ENCODE measurements around the gene PIGZ. TPM values are rescaled to one million over a fixed set of nuclear protein-coding genes. Genes with fewer than 3 reads are reported as not detected.

The PIGZ gene
- total and polyA plus RNA-seq, 4 donors = 0.99 to 2.4 (median 1.6) TPM

- no peak for DNase-seq (ENCODE audit: low spot score)
Measured at GRCh38 chr3:196994056-196994455, 25.4 kb upstream of the PIGZ start.

More at GRCh38 chr3:196994056-196994455, 25.4 kb upstream of the PIGZ start:
- Histone ChIP-seq H3K27ac (ENCODE audit: low read depth in 1 of 2, low read length in 2 of 2) (no peak overlapping the region), H3K9ac (ENCODE audit: low read depth in 1 of 2, low read length in 2 of 2) (no peak overlapping the region), H3K36me3 (ENCODE audit: control insufficient read depth in 4 of 4, insufficient read depth in 3 of 4, low read depth in 1 of 4, low read length in 3 of 4) (no peaks in the 10 kb centered on the region), H3K4me3 (ENCODE audit: low read depth in 1 of 3, low read length in 3 of 3) (no peak overlapping the region), H3K4me1 (ENCODE audit: control insufficient read depth in 4 of 4, insufficient read depth in 4 of 4, low read length in 3 of 4) (no peaks in the 10 kb centered on the region), H3K27me3 (ENCODE audit: control insufficient read depth in 4 of 4, insufficient read depth in 4 of 4, low read length in 3 of 4) (no peaks in the 10 kb centered on the region), H3K9me3 (ENCODE audit: control insufficient read depth in 4 of 4, low read length in 3 of 4) (no peaks in the 10 kb centered on the region)
- TF ChIP-seq MAX (IDR thresholded peaks at IDR 0.05) (no peak), HNF4G (IDR thresholded peaks at IDR 0.05) (no peak), EGR1 (IDR thresholded peaks at IDR 0.05; ENCODE audit: low read depth in 2 of 2) (no peak), REST (IDR thresholded peaks at IDR 0.05) (no peak), HNF4A (conservative IDR thresholded peaks at IDR 0.05) (no peak), YY1 (IDR thresholded peaks at IDR 0.05) (no peak), FOXA1 (IDR thresholded peaks at IDR 0.05) (no peak), FOXA2 (IDR thresholded peaks at IDR 0.05) (no peak), SP1 (IDR thresholded peaks at IDR 0.05) (no peak), GABPA (IDR thresholded peaks at IDR 0.05 in 1 of 2, conservative IDR thresholded peaks at IDR 0.05 in 1 of 2) (no peak), RXRA (IDR thresholded peaks at IDR 0.05) (no peak), TAF1 (conservative IDR thresholded peaks at IDR 0.05) (no peak), ZBTB33 (IDR thresholded peaks at IDR 0.05) (no peak), ATF3 (IDR thresholded peaks at IDR 0.05) (no peak), JUND (IDR thresholded peaks at IDR 0.05) (no peak), RAD21 (IDR thresholded peaks at IDR 0.05) (no peak), CTCF (IDR thresholded peaks at IDR 0.05; ENCODE audit: low read depth, low read length, missing input control) (no peak), NR2F2 (IDR thresholded peaks at IDR 0.05) (no peak)
- 81% methylated on average over 16 of the region's 16 CpGs for WGBS
